Erythroblast (primary cell): Measurements from ENCODE around the gene CATSPERB.
"Not testable (repeated sequence)": the region's sequence is repeated elsewhere in the genome, so short reads cannot be mapped to it uniquely, and the experiment has no call there.

Experiments used
- DNase-seq, 2 experiments: peaks; one replicate each; lab custom pipeline; 2025; lab: John Stamatoyannopoulos, UW
- GATA1 ChIP-seq: IDR thresholded peaks from 2 replicates; pipeline ENCODE4 v1.6.1; 2011; ENCODE audit warnings: low read depth, mild to moderate bottlenecking, control low read depth, low read length, moderate library complexity
- POLR2A ChIP-seq: IDR thresholded peaks from 2 replicates; pipeline ENCODE4 v1.6.1; 2011; ENCODE audit warnings: mild to moderate bottlenecking, low read length

CATSPERB gene

GRCh38 chr14:91607322-91608047 lies 124.4 kb downstream of the CATSPERB start:
- DNase-seq, result no peak
- no peak for TF ChIP-seq POLR2A
- TF ChIP-seq GATA1, result no peak

DNA sequence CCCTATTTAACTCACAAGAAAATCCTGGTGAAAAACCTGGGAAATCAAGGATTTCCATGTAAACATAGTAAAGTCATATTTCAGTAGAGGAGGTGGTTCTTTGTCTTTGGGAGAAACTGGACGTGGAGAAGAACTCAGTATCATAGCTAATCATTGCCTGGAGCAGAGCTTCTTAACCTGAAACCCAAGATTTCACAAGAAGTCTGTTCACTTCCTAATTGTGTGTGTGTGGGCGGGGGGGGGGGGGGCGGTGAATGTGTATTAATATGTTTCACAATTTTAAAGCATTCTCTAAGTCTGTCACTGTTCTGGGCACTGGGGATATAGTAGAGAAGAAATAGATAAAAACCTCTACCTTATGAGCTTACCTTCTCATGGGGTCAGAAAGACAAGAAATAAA lies 125.0 kb downstream of the CATSPERB start:
- TF ChIP-seq POLR2A, result no peak
- no peak for TF ChIP-seq GATA1
- no peak for DNase-seq

- not testable (repeated sequence) for DNase-seq
Measured at GRCh38 chr14:91604611-91605010, 127.3 kb downstream of the CATSPERB start.

- no peak for TF ChIP-seq GATA1
- no peak for TF ChIP-seq POLR2A
Measured at GRCh38 chr14:91599994-91600393, 131.9 kb downstream of the CATSPERB start.

GRCh38 chr14:91595736-91596135 lies 136.2 kb downstream of the CATSPERB start:
- TF ChIP-seq GATA1 (no peak), POLR2A (no peak)
- no peak for DNase-seq

More at GRCh38 chr14:91599994-91600393, 131.9 kb downstream of the CATSPERB start:
- DNase-seq, result no peak

DNA sequence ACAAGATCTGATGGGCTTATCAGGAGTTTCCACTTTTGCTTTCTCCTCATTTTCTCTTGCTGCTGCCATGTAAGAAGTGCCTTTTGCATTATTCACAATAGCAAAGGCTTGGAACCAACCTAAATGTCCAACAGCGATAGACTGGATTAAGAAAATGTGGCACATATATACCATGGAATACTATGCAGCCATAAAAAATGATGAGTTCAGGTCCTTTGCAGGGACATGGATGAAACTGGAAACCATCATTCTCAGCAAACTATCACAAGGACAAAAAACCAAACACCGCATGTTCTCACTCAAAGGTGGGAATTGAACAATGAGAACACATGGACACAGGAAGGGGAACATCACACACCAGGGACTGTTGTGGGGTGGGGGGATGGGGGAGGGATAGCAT lies 137.9 kb downstream of the CATSPERB start:
- not testable (repeated sequence) for DNase-seq

- no peak for TF ChIP-seq GATA1
- no peak for TF ChIP-seq POLR2A
Measured at GRCh38 chr14:91586410-91586809, 145.5 kb downstream of the CATSPERB start.

GRCh38 chr14:91585856-91586255 lies 146.0 kb downstream of the CATSPERB start:
- DNase-seq, result no peak
- TF ChIP-seq GATA1 (no peak), POLR2A (no peak)

More at GRCh38 chr14:91586410-91586809, 145.5 kb downstream of the CATSPERB start:
- DNase-seq, result no peak

DNA sequence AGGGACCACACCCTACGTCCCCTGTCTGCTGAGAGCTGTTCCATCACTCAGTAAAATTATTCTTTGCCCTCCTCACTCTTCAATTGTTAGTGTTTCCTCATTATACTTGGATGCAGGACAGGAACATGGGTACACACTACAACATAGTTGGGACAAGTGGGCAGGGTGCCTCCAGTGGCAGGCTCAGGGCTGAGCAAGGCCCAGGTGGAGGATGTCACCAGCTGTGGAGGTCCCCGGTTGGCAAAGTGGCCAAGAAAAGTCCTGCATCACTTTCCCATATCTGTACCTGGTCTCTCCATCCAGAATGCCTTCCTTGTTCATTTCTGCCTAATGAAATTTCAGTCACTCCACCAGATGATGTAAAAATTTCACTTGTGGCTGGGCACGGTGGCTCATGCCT lies 149.1 kb downstream of the CATSPERB start:
- TF ChIP-seq POLR2A (no peak), GATA1 (no peak)

GRCh38 chr14:91580876-91581577 lies 150.9 kb downstream of the CATSPERB start:
- TF ChIP-seq POLR2A (no peak), GATA1 (no peak)
- DNase-seq, result no peak

More for the DNA sequence above, 149.1 kb downstream of the CATSPERB start:
- DNase-seq, result no peak

GRCh38 chr14:91577632-91578233 lies 154.2 kb downstream of the CATSPERB start:
- no peak for TF ChIP-seq POLR2A
- TF ChIP-seq GATA1, result no peak

GRCh38 chr14:91575469-91576208 lies 156.2 kb downstream of the CATSPERB start:
- TF ChIP-seq GATA1 (no peak), POLR2A (no peak)
- no peak for DNase-seq

More at GRCh38 chr14:91577632-91578233, 154.2 kb downstream of the CATSPERB start:
- DNase-seq, result no peak

GRCh38 chr14:91573894-91574837 lies 157.7 kb downstream of the CATSPERB start:
- TF ChIP-seq GATA1 (no peak), POLR2A (no peak)
- DNase-seq, result peak; percentile 15 to 17
